C4-2B (cell line): ENCODE measurements around the gene PTBP2.

Experiments
- H3K27ac ChIP-seq: fragments of 450-650 bp; 2 replicates; pipeline ENCODE4 v1.5.1; 2017
- CTCF ChIP-seq: fragments of 450-650 bp; conservative IDR thresholded peaks from 2 replicates; pipeline ENCODE4 v1.5.1; 2017; ENCODE audit warnings: mild to moderate bottlenecking
- ZFX ChIP-seq: fragments of 450-650 bp; IDR thresholded peaks from 2 replicates; pipeline ENCODE4 v1.6.1; 2017

Gene PTBP2

GRCh38 chr1:96825231-96825630 is 103.6 kb downstream of the PTBP2 start:
- H3K27ac ChIP-seq: no peak overlapping the region
- TF ChIP-seq CTCF (no peak), ZFX (no peak)

GRCh38 chr1:96825950-96826576 is 104.5 kb downstream of the PTBP2 start:
- TF ChIP-seq ZFX: no peak
- no peak for TF ChIP-seq CTCF
- no peak overlapping the region for H3K27ac ChIP-seq

- H3K27ac ChIP-seq: no peak overlapping the region
- TF ChIP-seq CTCF (no peak), ZFX (no peak)
Observed at GRCh38 chr1:96833376-96833775, 111.8 kb downstream of the PTBP2 start.

GRCh38 chr1:96834986-96835385 is 113.4 kb downstream of the PTBP2 start:
- no peak for TF ChIP-seq CTCF
- no peak for TF ChIP-seq ZFX
- H3K27ac ChIP-seq: no peak overlapping the region

GRCh38 chr1:96837057-96837780 is 115.6 kb downstream of the PTBP2 start:
- TF ChIP-seq ZFX (no peak), CTCF (no peak)
- H3K27ac ChIP-seq: no peak overlapping the region

- no peak overlapping the region for H3K27ac ChIP-seq
- TF ChIP-seq CTCF: no peak
- TF ChIP-seq ZFX: no peak
Observed at GRCh38 chr1:96837781-96838216, 116.2 kb downstream of the PTBP2 start.

GRCh38 chr1:96840396-96840795 is 118.8 kb downstream of the PTBP2 start:
- H3K27ac ChIP-seq: no peak overlapping the region
- TF ChIP-seq ZFX: no peak
- TF ChIP-seq CTCF: no peak
